ENCODE results near the gene AMBRA1.

Gene AMBRA1

GRCh38 chr11:46508360-46508759, 85.5 kb downstream of the AMBRA1 start:
- WGBS, result 100% methylated on average over 1 of the region's 1 CpG
- DNase-seq, result no peak
- no peak overlapping the region for H2AK5ac ChIP-seq (ENCODE audit: low read length, severe bottlenecking)
- H2BK5ac ChIP-seq (ENCODE audit: low read depth, low read length, poor library complexity, severe bottlenecking), result no peak overlapping the region
- no peaks in the 10 kb centered on the region for H3K27me3 ChIP-seq (ENCODE audit: control insufficient read depth in 1 of 2, insufficient read depth in 1 of 2, low read length in 2 of 2)
- H3K4me2 ChIP-seq (ENCODE audit: low read length, poor library complexity, severe bottlenecking), result no peak overlapping the region
- no peak overlapping the region for H3K4ac ChIP-seq (ENCODE audit: low read depth in 1 of 2, low read length in 2 of 2)
- H3K79me1 ChIP-seq (replicated peaks; ENCODE audit: low read length, poor library complexity, severe bottlenecking), result peaks cover 33% of the 10 kb centered on the region
- peaks cover 3% of the 10 kb centered on the region for H3K4me1 ChIP-seq (ENCODE audit: control insufficient read depth, insufficient read depth, low read depth, low read length)
- H3K27ac ChIP-seq (ENCODE audit: low read length, poor library complexity, severe bottlenecking), result no peak overlapping the region
- no peak overlapping the region for H3K4me3 ChIP-seq (ENCODE audit: insufficient read depth in 1 of 2, low read depth in 1 of 2, low read length in 2 of 2)
- H4K91ac ChIP-seq (ENCODE audit: low read length), result no peak overlapping the region
- no peak overlapping the region for H3K18ac ChIP-seq (ENCODE audit: low read depth in 1 of 2, low read length in 2 of 2)
- H2AFZ ChIP-seq (ENCODE audit: low read depth, low read length), result no peak overlapping the region
- H3K9ac ChIP-seq (ENCODE audit: low read length), result no peak overlapping the region
- H2BK120ac ChIP-seq (ENCODE audit: low read depth, low read length), result no peak overlapping the region
- H3K23ac ChIP-seq (ENCODE audit: low read length in 2 of 2), result no peak overlapping the region
- H3K9me3 ChIP-seq (ENCODE audit: control insufficient read depth, low read length), result no peaks in the 10 kb centered on the region
- peaks cover 11 to 62% of the 10 kb centered on the region in 2 experiments for H3K36me3 ChIP-seq (ENCODE audit: control insufficient read depth in 1 of 2, insufficient read depth in 2 of 2, low read depth in 1 of 2, low read length in 2 of 2)
- no peak overlapping the region for H2BK15ac ChIP-seq (ENCODE audit: low read depth, poor library complexity, severe bottlenecking)
- H4K8ac ChIP-seq (ENCODE audit: low read length), result no peak overlapping the region
- H2BK12ac ChIP-seq (ENCODE audit: low read length in 2 of 2), result no peak overlapping the region
- H3K14ac ChIP-seq (ENCODE audit: low read length in 2 of 2), result no peak overlapping the region

DNA sequence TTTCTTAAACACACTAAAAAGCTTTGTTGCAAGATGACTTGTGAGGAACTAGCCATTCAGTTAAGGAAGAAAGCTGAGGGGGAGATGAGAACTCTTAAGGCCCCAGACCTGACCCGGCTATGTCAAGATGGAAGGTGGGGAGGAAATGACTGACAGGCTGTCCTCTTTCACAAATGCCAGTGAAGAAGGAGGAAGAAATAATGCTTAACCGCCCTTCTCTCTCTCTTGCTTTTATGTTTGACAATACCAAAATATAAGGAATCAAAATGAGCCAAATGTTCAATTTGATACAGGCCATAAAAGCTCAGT, 87.4 kb downstream of the AMBRA1 start:
- Histone ChIP-seq H2BK5ac (ENCODE audit: low read depth, low read length, poor library complexity, severe bottlenecking) (no peak overlapping the region), H3K14ac (ENCODE audit: low read length in 2 of 2) (no peak overlapping the region), H3K4me1 (ENCODE audit: control insufficient read depth, insufficient read depth, low read depth, low read length) (peaks cover 3% of the 10 kb centered on the region), H3K18ac (ENCODE audit: low read depth in 1 of 2, low read length in 2 of 2) (peak overlapping the region in 1 of 2 experiments; percentile 4), H3K4me2 (ENCODE audit: low read length, poor library complexity, severe bottlenecking) (no peak overlapping the region), H3K23ac (ENCODE audit: low read length in 2 of 2) (no peak overlapping the region), H3K9me3 (ENCODE audit: control insufficient read depth, low read length) (no peaks in the 10 kb centered on the region), H3K4me3 (ENCODE audit: insufficient read depth in 1 of 2, low read depth in 1 of 2, low read length in 2 of 2) (no peak overlapping the region), H3K27me3 (ENCODE audit: control insufficient read depth in 1 of 2, insufficient read depth in 1 of 2, low read length in 2 of 2) (no peaks in the 10 kb centered on the region), H2AK5ac (ENCODE audit: low read length, severe bottlenecking) (no peak overlapping the region), H3K79me1 (replicated peaks; ENCODE audit: low read length, poor library complexity, severe bottlenecking) (peaks cover 21% of the 10 kb centered on the region), H3K4ac (ENCODE audit: low read depth in 1 of 2, low read length in 2 of 2) (no peak overlapping the region), H4K91ac (ENCODE audit: low read length) (no peak overlapping the region), H2AFZ (ENCODE audit: low read depth, low read length) (no peak overlapping the region), H2BK120ac (ENCODE audit: low read depth, low read length) (no peak overlapping the region), H2BK12ac (ENCODE audit: low read length in 2 of 2) (no peak overlapping the region), H2BK15ac (ENCODE audit: low read depth, poor library complexity, severe bottlenecking) (no peak overlapping the region), H3K36me3 (ENCODE audit: control insufficient read depth in 1 of 2, insufficient read depth in 2 of 2, low read depth in 1 of 2, low read length in 2 of 2) (peaks cover 7 to 66% of the 10 kb centered on the region in 2 experiments), H3K9ac (ENCODE audit: low read length) (no peak overlapping the region), H4K8ac (ENCODE audit: low read length) (no peak overlapping the region), H3K27ac (ENCODE audit: low read length, poor library complexity, severe bottlenecking) (no peak overlapping the region)
- DNase-seq, result no peak
- 88% methylated on average over 1 of the region's 2 CpGs for WGBS

DNA sequence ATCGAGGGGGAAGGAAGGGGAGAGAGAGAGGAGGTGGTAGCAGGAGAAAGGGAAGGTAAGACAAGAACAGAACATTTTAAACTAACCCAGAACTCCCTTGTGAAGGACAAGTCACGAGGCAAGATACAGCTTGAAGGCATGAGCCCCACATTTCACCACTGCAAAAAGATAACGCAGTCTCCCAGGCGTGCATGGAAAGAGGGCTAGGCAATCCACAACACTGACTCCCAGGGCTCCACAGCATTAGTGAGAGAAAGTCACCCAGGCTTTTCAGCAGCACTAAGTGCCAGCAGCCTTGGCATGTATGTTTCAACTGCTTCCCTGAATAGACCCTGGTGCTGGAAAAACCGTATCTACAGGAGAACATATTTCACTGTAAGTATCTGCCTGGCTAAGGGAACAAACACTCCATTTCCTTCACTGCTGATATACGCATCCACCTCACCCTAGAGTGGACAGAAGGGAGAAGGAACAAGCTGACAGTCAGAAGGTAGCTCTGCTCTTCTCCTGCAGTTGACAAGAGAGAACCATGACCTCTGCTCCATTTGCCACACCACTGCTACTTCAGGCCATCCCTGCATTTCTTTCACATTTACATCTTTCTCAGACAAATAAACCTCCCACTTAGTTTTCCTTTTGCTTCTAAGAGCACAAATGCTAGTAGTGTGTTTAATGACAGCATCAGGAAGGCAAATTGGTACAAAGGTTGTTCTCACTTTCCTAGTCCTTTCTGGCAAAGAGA, 87.9 kb downstream of the AMBRA1 start:
- Histone ChIP-seq H3K4me3 (ENCODE audit: insufficient read depth in 1 of 2, low read depth in 1 of 2, low read length in 2 of 2) (no peak overlapping the region), H3K4ac (ENCODE audit: low read depth in 1 of 2, low read length in 2 of 2) (peak overlapping the region in 1 of 2 experiments; percentile 47), H3K18ac (ENCODE audit: low read depth in 1 of 2, low read length in 2 of 2) (peak overlapping the region; percentile 4 to 41), H3K9ac (ENCODE audit: low read length) (no peak overlapping the region), H3K36me3 (ENCODE audit: control insufficient read depth in 1 of 2, insufficient read depth in 2 of 2, low read depth in 1 of 2, low read length in 2 of 2) (peaks cover 11 to 66% of the 10 kb centered on the region in 2 experiments), H3K4me2 (ENCODE audit: low read length, poor library complexity, severe bottlenecking) (no peak overlapping the region), H3K27ac (ENCODE audit: low read length, poor library complexity, severe bottlenecking) (no peak overlapping the region), H2AFZ (ENCODE audit: low read depth, low read length) (no peak overlapping the region), H4K91ac (ENCODE audit: low read length) (no peak overlapping the region), H4K8ac (ENCODE audit: low read length) (no peak overlapping the region), H2BK120ac (ENCODE audit: low read depth, low read length) (no peak overlapping the region), H3K79me1 (replicated peaks; ENCODE audit: low read length, poor library complexity, severe bottlenecking) (peaks cover 23% of the 10 kb centered on the region), H3K4me1 (ENCODE audit: control insufficient read depth, insufficient read depth, low read depth, low read length) (peaks cover 3% of the 10 kb centered on the region), H2BK12ac (ENCODE audit: low read length in 2 of 2) (no peak overlapping the region), H2AK5ac (ENCODE audit: low read length, severe bottlenecking) (no peak overlapping the region), H3K14ac (ENCODE audit: low read length in 2 of 2) (no peak overlapping the region), H2BK5ac (ENCODE audit: low read depth, low read length, poor library complexity, severe bottlenecking) (no peak overlapping the region), H3K9me3 (ENCODE audit: control insufficient read depth, low read length) (no peaks in the 10 kb centered on the region), H2BK15ac (ENCODE audit: low read depth, poor library complexity, severe bottlenecking) (no peak overlapping the region), H3K27me3 (ENCODE audit: control insufficient read depth in 1 of 2, insufficient read depth in 1 of 2, low read length in 2 of 2) (no peaks in the 10 kb centered on the region), H3K23ac (ENCODE audit: low read length in 2 of 2) (peak overlapping the region in 1 of 2 experiments; percentile 23)
- DNase-seq, result peak; percentile 17
- WGBS, result 83% methylated on average over 6 of the region's 6 CpGs

GRCh38 chr11:46504817-46505613, 88.8 kb downstream of the AMBRA1 start:
- no peak overlapping the region for H2BK12ac ChIP-seq (ENCODE audit: low read length in 2 of 2)
- 100% methylated on average over 2 of the region's 3 CpGs for WGBS
- H3K4ac ChIP-seq (ENCODE audit: low read depth in 1 of 2, low read length in 2 of 2), result no peak overlapping the region

More at GRCh38 chr11:46504817-46505613, 88.8 kb downstream of the AMBRA1 start:
- no peak overlapping the region for H2AFZ ChIP-seq (ENCODE audit: low read depth, low read length)
- H4K8ac ChIP-seq (ENCODE audit: low read length), result no peak overlapping the region
- no peaks in the 10 kb centered on the region for H3K27me3 ChIP-seq (ENCODE audit: control insufficient read depth in 1 of 2, insufficient read depth in 1 of 2, low read length in 2 of 2)
- DNase-seq, result peak; percentile 80
- H2BK120ac ChIP-seq (ENCODE audit: low read depth, low read length), result no peak overlapping the region
- no peak overlapping the region for H3K14ac ChIP-seq (ENCODE audit: low read length in 2 of 2)
- H3K36me3 ChIP-seq (ENCODE audit: control insufficient read depth in 1 of 2, insufficient read depth in 2 of 2, low read depth in 1 of 2, low read length in 2 of 2), result peaks cover 11 to 65% of the 10 kb centered on the region in 2 experiments
- no peak overlapping the region for H3K18ac ChIP-seq (ENCODE audit: low read depth in 1 of 2, low read length in 2 of 2)
- peaks cover 3% of the 10 kb centered on the region for H3K4me1 ChIP-seq (ENCODE audit: control insufficient read depth, insufficient read depth, low read depth, low read length)
- H4K91ac ChIP-seq (ENCODE audit: low read length), result no peak overlapping the region
- peaks cover 29% of the 10 kb centered on the region for H3K79me1 ChIP-seq (replicated peaks; ENCODE audit: low read length, poor library complexity, severe bottlenecking)
- H2BK5ac ChIP-seq (ENCODE audit: low read depth, low read length, poor library complexity, severe bottlenecking), result no peak overlapping the region
- no peak overlapping the region for H3K4me3 ChIP-seq (ENCODE audit: insufficient read depth in 1 of 2, low read depth in 1 of 2, low read length in 2 of 2)
- no peak overlapping the region for H3K4me2 ChIP-seq (ENCODE audit: low read length, poor library complexity, severe bottlenecking)
- no peak overlapping the region for H3K23ac ChIP-seq (ENCODE audit: low read length in 2 of 2)
- no peak overlapping the region for H3K9ac ChIP-seq (ENCODE audit: low read length)
- no peak overlapping the region for H2AK5ac ChIP-seq (ENCODE audit: low read length, severe bottlenecking)
- no peak overlapping the region for H3K27ac ChIP-seq (ENCODE audit: low read length, poor library complexity, severe bottlenecking)
- no peak overlapping the region for H2BK15ac ChIP-seq (ENCODE audit: low read depth, poor library complexity, severe bottlenecking)
- H3K9me3 ChIP-seq (ENCODE audit: control insufficient read depth, low read length), result no peaks in the 10 kb centered on the region
